ENCODE measurements around the gene FYB2.
"Not testable (repeated sequence)": the region's sequence is repeated elsewhere in the genome, so short reads cannot be mapped to it uniquely, and the experiment has no call there.

Gene FYB2

DNA sequence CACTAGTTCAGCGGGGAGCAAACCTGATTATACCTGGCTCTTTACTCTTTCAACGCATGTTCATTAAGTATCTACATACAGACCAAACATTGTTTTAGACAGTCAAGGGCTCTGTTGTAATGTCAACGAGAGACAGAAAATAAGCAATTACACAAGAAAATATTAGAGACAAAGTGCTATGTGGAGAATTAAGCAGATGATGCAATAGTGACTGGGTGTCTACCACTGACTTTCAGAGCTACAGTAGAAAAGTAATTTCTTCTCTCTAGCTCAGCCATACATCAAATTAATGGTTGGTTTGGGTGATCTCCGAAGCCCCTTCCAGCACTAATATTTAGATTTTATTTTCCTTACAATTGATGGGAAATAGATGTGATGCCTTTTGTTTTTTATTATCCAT is 23.3 kb downstream of the FYB2 start:
- DNase-seq (ENCODE audit: low spot score), result no peak

DNA sequence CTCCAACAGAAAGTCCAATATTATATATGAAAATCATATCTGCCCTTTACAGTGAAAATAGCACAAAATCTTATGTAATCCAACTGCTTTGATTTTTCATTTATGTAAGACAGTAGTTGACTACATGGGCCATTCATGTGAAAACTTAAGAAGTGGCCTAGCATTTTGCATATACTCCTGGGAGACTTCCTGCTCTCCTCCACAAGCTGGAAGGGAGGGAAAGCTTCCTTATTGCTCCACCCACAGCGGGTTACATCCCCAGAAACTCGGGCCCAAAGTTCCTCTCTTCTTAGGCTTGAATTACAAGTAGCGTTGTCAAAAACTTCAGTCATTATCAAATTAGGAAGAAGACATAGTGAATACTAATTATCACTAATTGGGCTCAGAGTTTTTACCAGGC is 29.2 kb downstream of the FYB2 start:
- no peak for DNase-seq (ENCODE audit: low spot score)

DNA sequence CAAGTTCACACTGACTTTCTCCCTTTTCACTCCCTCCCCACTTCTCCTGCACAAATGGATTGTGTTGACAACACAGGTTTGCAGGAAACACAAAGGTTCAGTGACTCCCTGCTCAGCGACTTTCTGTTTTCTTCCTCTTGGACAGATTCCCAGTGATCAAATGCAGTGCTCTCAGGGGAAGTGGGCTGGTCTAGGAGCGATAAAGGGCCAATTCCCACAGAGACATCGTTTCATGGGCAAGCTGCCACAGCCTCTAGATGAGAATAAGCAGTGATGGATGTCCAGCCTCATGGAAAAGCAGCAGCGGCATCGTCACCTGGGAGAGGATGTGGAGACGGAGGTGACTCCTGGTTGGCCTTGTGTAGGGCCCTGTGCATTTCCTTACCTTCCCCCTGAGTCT is 30.6 kb downstream of the FYB2 start:
- DNase-seq (ENCODE audit: low spot score), result no peak

DNA sequence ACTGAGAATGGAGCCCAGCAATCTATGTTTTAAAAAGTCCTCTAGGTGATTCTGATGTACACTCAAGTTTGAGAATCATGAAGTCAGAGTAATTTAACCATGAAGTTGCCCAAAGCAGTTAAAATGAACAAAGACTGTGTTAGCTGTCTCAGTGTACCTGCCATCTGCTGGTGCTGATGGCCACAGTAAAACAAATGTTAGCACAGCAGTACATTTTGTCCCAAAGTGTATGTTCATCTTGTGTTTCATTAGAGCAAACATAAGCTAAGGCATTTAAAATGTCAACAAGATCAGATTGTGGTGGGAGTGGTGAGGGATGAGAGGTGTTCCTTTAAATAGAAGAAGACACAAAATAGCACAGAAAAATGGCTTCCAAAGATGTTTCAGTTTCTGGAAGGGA is 31.1 kb downstream of the FYB2 start:
- DNase-seq (ENCODE audit: low spot score), result no peak

DNA sequence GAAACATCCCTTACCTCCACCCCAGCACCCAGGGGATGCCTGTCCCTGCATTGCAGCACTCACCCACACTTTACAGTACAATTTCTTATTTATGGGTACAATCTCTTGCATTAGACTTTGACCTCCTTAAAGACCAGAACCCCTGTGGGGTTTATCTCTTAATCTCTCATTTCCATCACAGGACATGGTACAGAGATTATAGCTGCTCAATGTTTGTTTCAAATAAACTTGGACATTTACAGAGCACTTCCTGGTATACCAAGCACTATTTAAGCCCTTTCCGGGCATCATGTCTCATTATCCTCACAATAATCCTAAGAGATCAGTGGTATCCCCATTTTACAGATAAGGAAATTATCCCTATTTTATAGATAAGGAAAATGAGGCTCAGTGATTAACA is 31.9 kb downstream of the FYB2 start:
- DNase-seq (ENCODE audit: low spot score), result no peak

DNA sequence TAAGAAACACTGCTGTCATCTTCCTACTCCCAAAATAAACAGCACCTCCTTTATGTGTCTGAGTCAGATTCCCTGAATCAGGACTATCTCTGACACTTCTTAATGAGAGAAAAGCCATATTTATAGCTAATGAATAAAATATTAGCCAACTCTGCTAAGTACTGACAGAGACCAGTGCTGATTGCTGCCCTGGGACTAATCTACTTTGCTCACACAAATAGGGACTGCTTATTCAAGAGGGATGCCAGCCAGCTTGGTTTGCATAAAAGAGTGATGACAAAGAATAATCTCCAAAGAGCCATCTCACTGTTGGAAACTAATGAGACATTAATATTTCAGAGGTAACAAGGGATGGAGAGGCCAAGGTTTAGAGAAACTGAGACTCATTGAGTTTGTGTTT is 36.4 kb downstream of the FYB2 start:
- DNase-seq (ENCODE audit: low spot score), result no peak

DNA sequence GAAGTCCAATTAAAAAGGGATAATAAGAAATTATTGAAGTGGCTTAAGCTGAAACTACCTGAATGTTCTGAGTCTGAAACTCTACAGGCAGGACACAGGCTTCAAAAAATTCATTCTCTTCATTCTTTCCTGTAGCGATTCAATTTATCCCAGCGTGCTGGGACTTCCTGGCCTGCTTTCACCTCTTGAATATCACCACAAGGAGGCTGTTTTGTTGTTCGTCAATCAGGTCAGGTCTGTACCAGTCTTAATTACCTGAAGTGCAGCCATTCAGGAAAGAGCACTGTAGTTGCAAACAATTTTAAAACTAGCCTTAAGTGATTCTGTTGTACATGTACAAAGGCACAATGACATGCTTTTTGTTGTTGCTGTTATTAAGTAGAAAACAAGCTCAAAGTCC is 38.4 kb downstream of the FYB2 start:
- DNase-seq (ENCODE audit: low spot score), result no peak

DNA sequence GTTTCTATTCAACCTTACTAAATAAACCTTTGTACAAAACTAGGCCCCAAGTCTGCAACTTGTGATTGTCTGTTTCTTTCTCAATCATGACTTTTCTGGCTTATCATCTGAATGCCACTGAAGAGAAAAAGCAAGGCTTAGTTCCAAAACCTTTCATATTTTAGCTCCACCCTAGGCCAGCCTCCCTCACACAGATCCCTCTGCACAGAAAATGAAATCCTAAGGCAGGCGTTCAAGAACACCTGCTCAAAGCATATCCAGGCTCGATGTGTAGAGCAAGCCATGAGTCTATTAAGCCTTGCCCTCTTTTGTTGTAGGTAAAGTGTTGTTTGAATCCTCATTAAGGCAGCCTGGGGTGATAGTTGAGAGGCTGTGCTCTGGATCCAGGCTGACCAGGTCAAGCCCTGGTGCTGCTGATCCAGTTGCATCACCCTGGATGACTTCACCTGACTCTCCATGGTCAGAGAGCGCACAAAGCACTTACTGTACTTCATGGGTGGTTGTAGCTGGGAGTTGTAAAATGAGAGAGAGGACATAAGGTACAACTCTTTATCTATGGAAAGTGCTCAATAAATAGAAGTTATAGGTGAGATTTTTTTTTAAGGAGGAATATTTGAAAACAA is 39.0 kb downstream of the FYB2 start:
- no peak for DNase-seq (ENCODE audit: low spot score)

DNA sequence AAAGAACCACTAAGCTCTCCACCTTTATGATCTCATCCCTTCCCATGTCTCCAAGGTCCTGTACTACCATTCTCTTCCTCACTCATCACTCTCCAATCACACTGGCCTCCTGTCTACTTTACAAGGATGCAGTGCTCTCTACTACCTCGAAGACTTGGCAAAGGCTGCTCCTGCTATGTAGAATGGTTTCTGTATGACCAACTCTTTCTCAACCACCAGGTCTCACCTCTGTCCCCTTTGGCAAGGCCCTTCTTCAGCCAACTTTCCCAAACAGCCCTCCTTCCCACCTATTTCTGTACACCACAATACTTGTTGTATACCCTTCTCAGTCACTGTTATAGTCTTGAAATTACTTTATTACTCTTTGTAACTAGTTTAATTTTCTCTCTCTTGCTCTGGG is 41.2 kb downstream of the FYB2 start:
- DNase-seq (ENCODE audit: low spot score), result no peak

DNA sequence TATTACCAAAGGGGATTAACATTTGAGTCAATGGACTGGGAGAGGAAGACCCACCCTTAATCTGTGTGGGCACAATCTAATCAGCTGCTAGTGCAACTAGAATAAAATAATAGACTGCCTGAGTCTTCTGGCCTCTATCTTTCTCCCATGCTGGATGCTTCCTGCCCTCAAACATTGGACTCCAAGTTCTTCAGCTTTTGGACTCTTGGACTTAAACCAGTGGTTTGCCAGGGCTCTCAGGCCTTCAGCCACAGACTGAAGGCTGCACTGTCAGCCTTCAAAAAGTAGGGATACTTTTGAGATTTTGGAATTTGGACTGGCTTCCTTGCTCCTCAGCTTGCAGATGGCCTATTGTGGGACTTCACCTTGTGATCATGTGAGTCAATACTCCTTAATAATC is 44.5 kb downstream of the FYB2 start:
- not testable (repeated sequence) for DNase-seq (ENCODE audit: low spot score)

DNA sequence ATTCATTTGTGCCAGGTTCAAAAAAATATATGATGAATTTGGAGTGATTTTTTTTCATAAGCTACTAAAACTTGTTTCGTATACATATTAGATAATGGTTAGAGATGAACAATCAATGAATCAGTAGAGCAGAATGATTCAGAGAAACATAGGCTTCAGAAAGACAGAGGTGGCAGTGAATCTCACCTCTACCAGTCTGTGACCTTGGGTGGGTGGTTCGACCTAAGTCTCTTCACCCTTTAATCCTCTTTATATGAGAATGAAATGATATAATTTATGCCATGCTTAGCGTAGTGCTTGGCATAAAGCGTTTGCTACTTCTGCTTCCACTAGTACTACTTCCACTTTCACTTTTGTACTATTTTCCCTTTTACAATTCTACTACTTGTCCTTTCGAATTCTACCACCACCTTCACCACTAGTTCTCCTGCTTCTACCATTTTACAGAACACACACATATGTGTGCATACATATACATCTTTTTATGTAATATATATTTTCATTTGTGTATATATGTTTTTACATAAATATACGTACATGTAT is 45.1 kb downstream of the FYB2 start:
- no peak for DNase-seq (ENCODE audit: low spot score)

DNA sequence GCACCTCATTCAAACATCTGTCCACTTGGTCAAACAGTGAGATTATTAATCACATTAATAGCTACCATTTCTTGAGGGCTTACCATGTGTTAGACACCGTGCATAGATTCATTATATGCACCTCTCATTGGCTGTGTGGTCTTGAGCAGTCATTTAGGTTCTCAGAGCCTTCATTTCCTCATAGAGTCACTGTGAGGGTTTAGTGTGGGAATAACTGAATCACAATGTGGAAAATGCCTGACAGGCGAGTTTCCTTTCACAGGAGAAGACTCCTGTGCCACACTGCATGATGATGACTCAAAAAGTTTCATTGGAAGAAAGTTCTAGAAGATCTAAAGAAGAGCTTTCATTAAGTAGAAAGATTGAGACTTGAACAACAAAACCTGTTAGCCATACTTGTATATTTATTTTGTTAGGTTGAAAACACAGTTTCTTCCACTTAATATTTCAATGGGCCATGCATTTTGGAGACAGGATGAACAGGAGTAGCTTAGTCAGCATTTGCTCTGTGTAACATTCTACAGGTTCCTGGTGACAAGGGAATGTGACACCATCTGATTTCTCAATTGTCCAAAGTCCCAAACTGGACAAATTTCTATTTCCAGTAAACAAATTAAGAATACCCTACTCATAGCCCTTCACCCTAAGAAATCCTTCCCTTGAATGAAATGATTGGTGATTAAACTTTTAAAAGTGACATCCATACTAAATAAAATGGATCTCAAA is 45.7 kb downstream of the FYB2 start:
- no peak for DNase-seq (ENCODE audit: low spot score)

DNA sequence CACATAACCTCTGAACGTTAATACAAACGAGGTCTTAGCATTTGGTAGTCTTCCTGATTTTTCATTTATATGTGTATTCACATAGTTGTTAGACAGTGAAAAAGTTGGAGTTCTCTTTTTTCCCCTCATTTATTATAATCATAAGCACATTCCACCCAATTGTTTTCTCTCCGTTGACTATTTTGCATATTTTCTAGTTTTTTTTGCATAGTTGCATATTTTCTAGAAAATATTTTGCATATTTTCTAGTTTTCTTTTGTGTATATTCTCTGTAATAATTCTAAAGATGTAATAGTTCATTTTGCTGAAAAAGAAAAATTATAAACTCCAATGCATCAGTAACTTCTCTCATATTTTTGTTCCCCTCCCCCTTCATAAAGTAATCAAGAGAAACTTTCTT is 47.5 kb downstream of the FYB2 start:
- no peak for DNase-seq (ENCODE audit: low spot score)

DNA sequence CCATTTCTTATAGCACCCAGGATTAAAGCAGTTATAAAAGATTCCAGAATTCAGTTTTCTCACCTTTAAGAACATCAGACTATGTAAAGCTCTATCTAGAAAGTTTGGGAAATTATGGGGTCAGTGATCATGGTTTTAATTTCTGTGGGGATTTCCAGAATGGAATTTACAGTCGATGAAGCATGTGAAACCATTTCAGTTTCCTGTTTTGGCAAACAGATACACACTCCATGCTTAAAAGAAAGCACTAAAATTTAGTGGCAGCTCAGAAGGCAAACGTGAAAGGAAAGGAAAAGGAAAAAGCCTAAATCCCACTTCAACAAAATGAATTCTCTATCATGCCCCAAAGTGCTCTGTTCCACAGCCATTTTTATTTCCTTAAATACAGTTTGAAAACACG is 60.4 kb downstream of the FYB2 start:
- no peak for DNase-seq (ENCODE audit: low spot score)

DNA sequence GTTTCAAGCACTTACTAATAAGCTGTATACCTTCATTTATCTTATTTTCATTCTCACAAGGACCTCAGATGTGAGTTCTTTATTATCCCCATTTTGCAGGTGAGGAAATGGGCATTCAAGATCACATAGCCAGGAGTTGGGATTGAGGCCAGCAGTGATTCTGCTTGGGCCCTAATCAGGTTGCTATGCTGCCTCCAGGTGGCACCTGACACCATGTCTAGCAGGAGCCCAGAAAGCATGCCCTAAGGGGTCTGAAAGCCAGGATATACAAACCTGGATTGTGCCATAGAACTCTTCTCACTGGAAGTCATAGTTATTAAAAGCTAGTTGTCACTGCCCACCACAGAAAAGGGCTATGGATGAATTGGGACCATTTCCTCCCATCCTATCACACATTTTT is 61.1 kb downstream of the FYB2 start:
- DNase-seq (ENCODE audit: low spot score), result no peak

DNA sequence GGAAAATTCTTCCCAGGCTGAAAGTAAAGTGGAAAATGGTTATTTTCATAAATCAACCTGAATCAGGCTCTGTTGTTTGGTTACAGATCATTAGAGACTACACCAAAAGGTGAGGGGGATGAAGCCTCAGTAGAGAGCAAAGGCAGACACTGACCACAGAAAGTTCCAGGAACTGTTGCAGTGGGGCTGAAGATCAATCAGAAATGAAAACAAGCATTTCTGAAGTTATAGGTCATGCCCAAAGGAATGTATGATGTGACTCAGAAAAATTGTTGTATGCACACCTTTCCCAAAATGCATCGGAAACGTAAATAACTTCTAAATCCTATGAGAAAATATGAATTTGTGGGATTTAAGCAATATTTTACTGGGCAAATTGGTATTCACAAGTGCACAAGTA is 63.3 kb downstream of the FYB2 start:
- DNase-seq (ENCODE audit: low spot score), result no peak

DNA sequence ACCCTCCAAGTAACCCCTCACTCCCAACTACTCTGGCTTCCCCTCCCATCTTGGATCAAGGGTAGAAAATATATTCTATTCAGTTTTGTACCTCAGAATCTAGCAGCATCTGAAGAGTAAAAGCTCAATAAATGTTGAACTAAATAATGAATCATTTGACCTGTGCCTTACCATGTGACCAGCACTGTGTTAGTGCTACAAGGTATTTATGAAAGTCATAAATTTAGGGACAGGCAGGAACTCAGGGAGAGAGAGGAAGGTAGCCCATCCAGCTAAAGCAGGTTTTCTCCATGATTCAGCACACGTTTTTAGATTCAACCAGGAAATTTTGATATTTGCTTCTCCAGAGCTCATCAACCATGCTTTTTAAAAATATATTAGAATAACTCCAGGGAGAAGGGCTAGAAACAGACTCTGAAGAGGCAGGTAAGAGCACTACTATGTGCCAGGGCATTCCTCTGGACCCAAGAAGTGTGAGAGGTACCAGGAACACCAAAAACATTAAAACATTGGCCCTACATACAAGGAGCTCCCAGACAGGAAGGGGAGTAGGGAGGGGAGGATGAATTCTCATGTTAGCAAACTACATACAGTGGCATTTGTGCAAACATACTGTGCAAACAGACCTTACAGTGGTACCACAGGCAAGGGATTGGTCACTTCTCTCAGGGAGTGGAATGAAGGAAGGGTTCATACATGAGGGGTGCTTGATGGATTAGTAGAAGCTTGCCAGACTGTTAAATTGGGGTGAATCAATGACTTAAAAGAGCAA is 64.3 kb downstream of the FYB2 start:
- no peak for DNase-seq (ENCODE audit: low spot score)

DNA sequence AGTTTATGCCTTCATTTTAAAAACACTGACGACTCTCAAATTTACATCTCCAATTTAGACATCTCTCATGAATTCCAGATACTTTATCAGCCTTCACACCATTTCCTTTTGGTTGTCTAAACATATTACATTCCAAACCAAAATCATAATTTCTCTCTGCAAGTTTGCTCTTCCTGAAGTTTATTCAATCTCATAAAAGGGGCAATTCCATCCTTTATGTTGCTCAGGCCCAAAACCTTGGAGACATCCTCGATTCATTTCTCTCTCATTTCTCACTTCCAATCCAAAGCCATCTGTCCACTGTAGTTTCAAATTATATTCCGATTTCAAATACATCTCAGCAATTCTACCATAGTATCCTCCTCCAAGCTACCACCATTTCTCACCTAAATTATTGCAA is 74.0 kb downstream of the FYB2 start:
- DNase-seq (ENCODE audit: low spot score), result no peak

DNA sequence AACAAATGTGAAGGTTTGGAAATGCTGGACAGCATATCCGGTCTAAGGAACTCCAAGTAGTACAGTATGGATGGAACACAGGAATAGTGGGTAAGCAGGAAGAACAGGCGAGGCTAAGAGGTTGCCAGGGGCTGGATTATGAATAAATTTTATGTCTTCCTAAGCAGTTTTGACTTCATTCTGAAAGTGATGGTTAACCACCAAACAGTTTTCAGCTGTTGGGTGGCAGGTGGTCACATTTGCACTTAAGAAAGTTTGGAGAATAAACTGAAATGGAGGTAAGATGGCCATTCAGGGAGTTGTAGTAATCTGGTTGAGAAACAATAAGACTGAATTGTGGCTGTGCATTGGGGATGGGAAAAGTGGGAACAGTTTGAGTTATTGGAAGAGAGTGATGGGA is 90.2 kb downstream of the FYB2 start:
- DNase-seq (ENCODE audit: low spot score), result no peak

DNA sequence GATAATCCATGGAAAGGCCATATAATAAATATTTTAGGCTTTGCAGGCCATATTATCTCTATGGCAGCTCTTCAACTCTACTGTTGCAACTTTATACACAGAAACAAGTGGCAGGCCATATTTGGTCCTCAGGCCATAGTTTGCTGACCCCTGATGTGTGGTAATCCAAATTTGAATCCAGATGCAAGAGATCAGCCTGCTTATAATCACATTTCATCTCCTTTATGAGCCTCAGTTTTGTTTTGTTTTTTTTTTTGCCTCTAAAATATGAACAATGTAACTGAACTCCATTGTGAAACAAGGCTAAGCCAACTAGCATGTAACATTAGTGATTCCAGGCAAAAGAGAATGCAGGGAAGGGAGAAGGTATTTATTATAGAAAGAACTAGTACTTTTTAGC is 92.5 kb downstream of the FYB2 start:
- no peak for DNase-seq (ENCODE audit: low spot score)

DNA sequence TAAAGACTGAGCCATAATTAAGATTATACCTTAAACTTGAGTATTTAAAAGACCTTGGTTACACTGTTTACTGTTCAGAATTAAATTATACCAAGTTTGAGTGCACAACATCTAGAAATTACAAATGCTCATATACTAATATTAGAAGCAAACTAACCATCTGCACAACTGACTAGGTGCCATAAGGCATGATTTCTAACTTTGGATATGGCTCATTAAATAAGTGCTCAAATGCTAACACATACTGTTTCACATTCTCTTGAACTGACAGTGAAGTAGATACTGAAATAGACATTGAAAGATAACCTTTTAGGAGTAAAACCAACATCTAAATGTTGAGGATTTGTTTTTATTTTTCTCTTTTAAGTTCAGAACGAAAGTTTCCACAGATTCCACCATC is 100.0 kb downstream of the FYB2 start:
- no peak for DNase-seq (ENCODE audit: low spot score)

DNA sequence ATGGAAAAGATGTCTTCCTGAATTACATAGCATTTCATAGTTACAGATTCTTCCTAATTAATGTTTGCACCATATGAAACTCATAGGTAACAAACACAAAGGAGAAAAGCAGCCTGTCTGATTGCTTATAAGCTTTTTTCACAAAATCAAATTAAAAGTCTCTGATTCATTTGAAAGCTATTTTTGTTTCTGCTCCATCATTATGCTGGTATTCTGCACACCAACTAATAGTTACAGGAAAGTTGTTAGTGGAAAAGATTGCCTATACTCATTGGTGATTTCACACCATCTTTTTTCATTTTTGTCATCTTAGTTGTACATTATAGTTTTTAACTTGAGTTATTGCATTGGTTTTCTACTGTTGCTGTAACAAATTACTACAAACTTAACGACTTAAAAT is 104.0 kb downstream of the FYB2 start:
- peak; percentile 7 for DNase-seq (ENCODE audit: low spot score)

DNA sequence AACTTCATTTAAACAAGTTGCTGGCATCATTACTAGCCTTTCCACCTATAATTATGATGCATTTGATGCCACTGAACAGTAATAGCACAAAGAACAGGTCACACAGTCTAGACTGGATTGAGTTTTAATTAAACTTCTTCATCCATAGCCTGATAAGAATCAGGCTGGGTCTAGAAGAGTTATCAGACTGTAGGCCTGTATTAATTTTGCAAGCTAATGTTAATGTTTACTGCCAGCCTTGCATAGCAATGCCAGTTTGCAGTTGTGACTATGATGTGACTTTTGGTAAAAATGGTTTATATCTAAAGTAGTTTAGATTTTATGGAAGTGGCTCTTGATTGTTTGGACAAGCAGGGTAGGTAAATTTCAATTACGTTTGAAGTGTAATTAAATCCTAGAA is 106.1 kb downstream of the FYB2 start:
- no peak for DNase-seq (ENCODE audit: low spot score)

Measured in AG08396 (cell line).